Measurements from ENCODE around the gene CRIM1. TPM values are rescaled to one million over a fixed set of nuclear protein-coding genes. Genes with fewer than 3 reads are reported as not detected.
A peak's percentile ranks its signal among the peaks of the same experiment; 100 is the strongest.

Gene CRIM1
- total RNA-seq, 8 experiments from 2014 or later, result 15.1 to 61.1 (median 24.3) TPM

DNA sequence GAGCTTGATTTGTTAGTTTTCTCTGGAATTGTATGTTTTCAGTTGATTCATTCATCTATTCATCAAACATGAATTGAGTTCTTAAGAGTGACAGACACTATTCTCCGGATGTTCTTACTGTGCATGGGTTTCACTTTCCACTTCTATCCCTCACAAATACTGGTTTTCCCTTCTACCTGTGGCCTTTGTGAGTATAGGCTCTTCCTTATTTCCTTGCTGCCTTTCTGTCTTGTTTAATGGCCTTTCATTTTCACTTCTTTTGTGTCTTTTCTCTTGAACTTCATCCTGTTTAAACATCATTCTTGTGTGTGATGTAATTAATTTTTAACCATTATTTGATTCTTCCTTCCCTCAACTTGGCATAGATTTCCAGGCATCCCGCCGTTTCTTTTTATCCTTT is 90.7 kb downstream of the CRIM1 start:
- no peak for ATAC-seq (replicated peaks in 6 of 8)
- 89 to 100% (median 96%) methylated on average over 3 of the region's 3 CpGs; no CpG with 5 or more reads in 1 of the 10 experiments for WGBS, 10 experiments
- peaks cover 0 to 14% of the 10 kb centered on the region in 2 donors for H3K4me1 ChIP-seq (replicated peaks in 1 of 2)
- in situ Hi-C loops (cut with MboI; ENCODE audit: low pct_unique_long_range_greater_than_20kb in 2 of 9, low sequenced_read_pairs in 9 of 9, unreplicated experiment in 9 of 9), result no loop called here
- H3K4me3 ChIP-seq, result no peak overlapping the region
- no peak overlapping the region for H3K27ac ChIP-seq

DNA sequence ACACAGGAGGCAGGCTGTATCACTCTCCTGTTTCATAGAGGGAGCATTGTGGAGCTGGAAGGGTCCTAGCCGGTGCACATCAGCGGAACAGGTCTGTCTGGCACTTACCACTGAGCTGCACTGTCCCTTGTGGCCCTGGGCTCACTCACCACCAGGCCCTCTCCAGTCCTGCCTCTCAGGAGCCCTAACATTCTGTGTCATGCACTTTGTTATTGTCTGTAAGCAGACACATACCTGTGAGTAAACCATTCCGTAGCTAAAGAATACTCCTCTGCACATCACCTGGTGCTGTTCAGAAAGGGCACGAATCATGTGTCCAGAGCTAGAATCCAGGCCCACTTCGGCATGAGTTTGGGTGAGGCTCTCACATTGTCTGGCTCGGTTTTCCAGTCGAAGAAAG is 93.6 kb downstream of the CRIM1 start:
- 94 to 100% (median 100%) methylated on average over 2 to 7 of the region's 7 CpGs; no CpG with 5 or more reads in 1 of the 10 experiments for WGBS, 10 experiments
- H3K4me3 ChIP-seq, result no peak overlapping the region
- in situ Hi-C loops (cut with MboI; ENCODE audit: low pct_unique_long_range_greater_than_20kb in 2 of 9, low sequenced_read_pairs in 9 of 9, unreplicated experiment in 9 of 9), result no loop called here
- no peak overlapping the region for H3K27ac ChIP-seq
- no peak for ATAC-seq (replicated peaks in 6 of 8)
- H3K4me1 ChIP-seq (replicated peaks in 1 of 2), result no peaks in the 10 kb centered on the region

DNA sequence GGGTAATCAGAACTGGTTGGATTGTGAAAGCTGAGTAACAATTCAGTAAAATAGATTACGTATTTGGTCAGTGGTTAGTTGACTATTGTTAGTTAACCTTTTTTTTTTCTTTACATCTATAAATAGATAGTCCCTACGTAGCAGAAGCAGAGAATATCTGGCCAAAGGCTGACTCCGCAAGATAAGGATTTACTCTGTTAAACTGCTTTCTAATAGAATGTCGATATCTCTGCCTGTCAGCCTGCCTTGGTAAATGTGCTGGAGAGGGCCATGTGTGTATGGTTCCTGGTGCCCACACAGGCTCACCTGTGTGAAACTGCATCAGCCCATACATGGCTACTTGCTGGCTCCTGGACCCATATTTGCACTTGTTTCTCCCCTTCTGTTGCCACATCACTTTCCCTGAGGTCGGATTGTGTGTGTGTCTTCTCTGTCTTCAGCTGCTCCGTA is 94.4 kb downstream of the CRIM1 start:
- Histone ChIP-seq H3K27ac (no peak overlapping the region), H3K4me1 (replicated peaks in 1 of 2) (no peaks in the 10 kb centered on the region), H3K4me3 (no peak overlapping the region)
- in situ Hi-C loops (cut with MboI; ENCODE audit: low pct_unique_long_range_greater_than_20kb in 2 of 9, low sequenced_read_pairs in 9 of 9, unreplicated experiment in 9 of 9), result loop anchor here in 1 of 9 experiments (25.0 kb wide), 1 partner anchor 88 kb away; the partner anchor contains the start of gene CRIM1
- 83 to 100% (median 94%) methylated on average over 2 to 6 of the region's 6 CpGs for WGBS, 10 experiments
- no peak for ATAC-seq (replicated peaks in 6 of 8)

DNA sequence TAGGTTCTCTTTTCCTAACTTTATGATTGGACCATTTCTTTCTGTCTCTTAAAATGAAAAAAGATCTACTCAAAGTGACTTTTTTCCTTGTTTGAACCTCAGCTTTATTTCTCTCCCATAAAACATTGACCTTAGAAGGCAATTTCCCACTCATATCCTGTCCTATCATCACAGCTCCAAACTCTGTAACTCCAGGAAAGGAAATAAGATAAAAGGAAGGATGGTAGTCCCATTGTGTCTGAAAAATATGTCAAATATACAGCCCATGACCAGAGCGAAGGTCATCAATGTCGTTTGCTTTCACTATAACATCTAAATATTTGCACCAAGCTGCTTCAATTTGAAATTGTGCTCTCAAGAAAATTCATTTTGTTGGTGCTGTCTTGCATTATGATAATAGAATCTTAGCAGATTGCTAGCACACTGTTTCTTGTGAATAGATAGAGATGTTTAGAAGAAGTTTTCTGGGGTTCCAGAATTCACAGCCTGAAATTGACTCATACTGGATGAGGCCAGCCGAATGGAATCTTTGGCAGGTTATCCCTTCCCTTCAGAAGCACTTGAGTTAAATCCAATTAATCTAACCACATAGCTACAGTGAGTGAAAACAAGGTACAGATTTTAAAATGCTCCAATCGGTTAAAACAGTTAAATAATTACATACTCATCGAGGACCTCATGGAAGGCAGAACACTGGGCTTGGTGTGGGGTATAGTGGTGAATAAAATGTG is 95.1 kb downstream of the CRIM1 start:
- peak in 2 of 8 experiments; percentile 34 to 49 for ATAC-seq (replicated peaks in 6 of 8)
- in situ Hi-C loops (cut with MboI; ENCODE audit: low pct_unique_long_range_greater_than_20kb in 2 of 9, low sequenced_read_pairs in 9 of 9, unreplicated experiment in 9 of 9), result loop anchor here in 1 of 9 experiments (25.0 kb wide), 1 partner anchor 88 kb away; the partner anchor contains the start of gene CRIM1
- WGBS, 10 experiments, result 33 to 100% (median 86%) methylated on average over 2 to 5 of the region's 5 CpGs; no CpG with 5 or more reads in 1 of the 10 experiments
- no peaks in the 10 kb centered on the region for H3K4me1 ChIP-seq (replicated peaks in 1 of 2)
- no peak overlapping the region for H3K4me3 ChIP-seq
- H3K27ac ChIP-seq, result no peak overlapping the region

DNA sequence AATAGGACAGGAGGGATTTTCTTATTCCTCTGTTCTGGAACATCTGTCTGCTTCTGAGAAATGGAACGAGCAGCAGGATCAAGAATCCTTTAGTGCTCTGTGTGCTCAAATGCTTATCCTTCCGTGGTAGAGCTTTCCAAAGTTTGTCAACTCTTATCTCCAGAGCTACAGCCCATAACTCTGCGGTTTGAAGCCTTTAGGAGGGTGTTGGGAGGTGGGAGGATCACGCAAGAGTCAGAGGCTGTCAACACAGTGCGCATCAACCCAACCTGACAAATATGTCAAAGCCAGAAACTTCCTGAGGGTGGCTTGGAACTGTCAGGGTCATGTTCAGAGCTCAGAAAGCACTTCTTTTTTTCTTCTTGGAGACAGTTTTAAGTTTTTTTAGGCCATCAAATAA is 95.9 kb downstream of the CRIM1 start:
- H3K4me1 ChIP-seq (replicated peaks in 1 of 2), result no peaks in the 10 kb centered on the region
- H3K4me3 ChIP-seq, result no peak overlapping the region
- 54 to 100% (median 90%) methylated on average over 1 to 5 of the region's 5 CpGs; no CpG with 5 or more reads in 2 of the 10 experiments for whole genome bisulfite sequencing, 10 experiments
- ATAC-seq (replicated peaks in 6 of 8), result peak in 1 of 8 experiments; percentile 23
- in situ Hi-C loops (cut with MboI; ENCODE audit: low pct_unique_long_range_greater_than_20kb in 2 of 9, low sequenced_read_pairs in 9 of 9, unreplicated experiment in 9 of 9), result loop anchor here in 1 of 9 experiments (25.0 kb wide), 1 partner anchor 89 kb away; the partner anchor contains the start of gene CRIM1
- H3K27ac ChIP-seq, result no peak overlapping the region

DNA sequence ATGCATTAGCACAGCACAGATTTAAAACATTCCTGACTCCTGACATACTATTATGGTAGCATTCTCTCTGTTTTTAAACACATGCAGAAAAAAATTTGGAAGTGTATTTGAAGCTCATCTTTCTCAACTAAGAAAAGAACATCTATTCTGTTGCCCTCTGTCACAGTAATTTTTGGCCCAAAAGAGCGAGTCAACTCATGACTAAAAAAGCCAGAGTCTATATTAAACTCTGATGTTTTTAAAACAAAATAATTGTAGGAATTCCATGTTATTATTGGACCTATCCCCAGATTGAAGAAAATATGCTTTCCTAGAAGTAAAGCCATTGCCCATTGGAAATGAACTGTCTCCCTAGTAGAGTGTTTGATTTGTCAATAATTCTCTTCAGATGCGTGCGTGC is 96.7 kb downstream of the CRIM1 start:
- H3K4me3 ChIP-seq, result no peak overlapping the region
- 0 to 100% (median 67%) methylated on average over 1 to 3 of the region's 3 CpGs; no CpG with 5 or more reads in 3 of the 10 experiments for WGBS, 10 experiments
- in situ Hi-C loops (cut with MboI; ENCODE audit: low pct_unique_long_range_greater_than_20kb in 2 of 9, low sequenced_read_pairs in 9 of 9, unreplicated experiment in 9 of 9), result loop anchor here in 1 of 9 experiments (25.0 kb wide), 1 partner anchor 90 kb away; the partner anchor contains the start of gene CRIM1
- H3K4me1 ChIP-seq (replicated peaks in 1 of 2), result peaks cover 0 to 2% of the 10 kb centered on the region in 2 donors
- H3K27ac ChIP-seq, result no peak overlapping the region
- no peak for ATAC-seq (replicated peaks in 6 of 8)

DNA sequence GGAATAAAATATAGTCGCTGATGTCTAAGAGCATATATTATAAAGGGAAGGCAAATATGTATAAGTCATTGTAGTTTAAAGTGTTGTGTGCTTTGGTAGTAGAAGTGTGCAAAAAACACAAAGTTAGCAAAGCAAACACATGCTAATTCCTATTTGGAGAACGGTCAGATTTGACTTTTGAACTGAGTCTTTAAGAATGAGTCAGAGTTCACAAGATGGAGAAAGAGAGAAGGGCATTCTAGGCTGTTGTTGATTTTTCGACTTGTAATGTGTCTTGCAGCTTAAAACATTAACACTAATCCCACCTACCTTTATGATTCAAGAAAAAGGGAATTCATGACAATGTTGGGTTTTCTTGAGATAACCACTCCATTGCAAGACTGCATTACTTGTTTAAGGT is 98.1 kb downstream of the CRIM1 start:
- no peak for ATAC-seq (replicated peaks in 6 of 8)
- Histone ChIP-seq H3K27ac (no peak overlapping the region), H3K4me3 (no peak overlapping the region), H3K4me1 (replicated peaks in 1 of 2) (peaks cover 0 to 16% of the 10 kb centered on the region in 2 donors)
- 33 to 100% (median 85%) methylated on average over 1 to 3 of the region's 3 CpGs; no CpG with 5 or more reads in 2 of the 10 experiments for WGBS, 10 experiments
- in situ Hi-C loops (cut with MboI; ENCODE audit: low pct_unique_long_range_greater_than_20kb in 2 of 9, low sequenced_read_pairs in 9 of 9, unreplicated experiment in 9 of 9), result loop anchor here in 1 of 9 experiments (25.0 kb wide), 1 partner anchor 91 kb away; the partner anchor contains the start of gene CRIM1

DNA sequence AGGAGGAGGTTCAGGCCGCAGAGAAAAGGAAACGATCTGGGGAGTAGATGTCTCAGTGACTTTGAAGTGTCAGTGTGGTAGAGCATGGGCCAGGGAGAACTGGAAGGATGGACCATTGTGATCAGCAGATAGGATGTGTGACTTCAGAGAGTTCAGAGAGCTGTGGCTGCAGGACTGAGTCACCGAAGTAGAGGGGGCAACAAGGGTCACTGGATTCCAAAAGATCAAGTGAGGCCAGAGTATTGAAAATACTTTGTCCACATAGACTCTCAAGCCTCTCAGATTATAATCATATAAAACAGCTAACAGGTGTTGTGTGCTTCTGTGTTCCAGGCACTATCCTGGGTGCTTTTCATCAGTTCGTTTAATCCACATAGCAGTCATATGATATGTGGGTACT is 99.4 kb downstream of the CRIM1 start:
- H3K4me1 ChIP-seq (replicated peaks in 1 of 2), result peaks cover 4 to 21% of the 10 kb centered on the region in 2 donors
- in situ Hi-C loops (cut with MboI; ENCODE audit: low pct_unique_long_range_greater_than_20kb in 2 of 9, low sequenced_read_pairs in 9 of 9, unreplicated experiment in 9 of 9), result loop anchor here in 1 of 9 experiments (25.0 kb wide), 1 partner anchor 93 kb away; the partner anchor contains the start of gene CRIM1
- no peak overlapping the region for H3K4me3 ChIP-seq
- H3K27ac ChIP-seq, result no peak overlapping the region
- no peak for ATAC-seq (replicated peaks in 6 of 8)
- 84 to 100% (median 95%) methylated on average over 1 to 4 of the region's 4 CpGs; no CpG with 5 or more reads in 2 of the 10 experiments for WGBS, 10 experiments

DNA sequence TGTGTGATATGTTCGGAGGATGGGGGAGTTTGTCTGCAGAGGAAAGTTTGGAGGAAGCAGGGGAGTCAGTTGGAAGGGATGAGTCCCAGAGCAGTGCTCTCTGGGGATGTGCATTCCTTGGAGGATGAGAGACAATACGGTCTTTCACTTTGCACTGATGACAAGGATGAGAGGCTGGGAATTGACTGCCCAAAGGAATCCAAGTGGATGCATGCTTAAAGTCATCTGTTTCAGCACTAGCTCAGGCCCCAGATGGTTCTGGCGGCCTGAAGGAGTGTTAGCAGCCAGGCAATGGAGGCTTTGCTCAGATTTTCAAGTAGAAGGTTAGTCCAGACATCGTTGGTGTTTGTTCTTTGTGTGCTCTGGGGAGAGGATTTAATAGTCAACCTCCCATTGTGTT is 100.2 kb downstream of the CRIM1 start:
- WGBS, 10 experiments, result 71 to 100% (median 95%) methylated on average over 1 to 3 of the region's 4 CpGs; no CpG with 5 or more reads in 4 of the 10 experiments
- peak in 1 of 8 experiments; percentile 13 for ATAC-seq (replicated peaks in 6 of 8)
- in situ Hi-C loops (cut with MboI; ENCODE audit: low pct_unique_long_range_greater_than_20kb in 2 of 9, low sequenced_read_pairs in 9 of 9, unreplicated experiment in 9 of 9), result loop anchor here in 1 of 9 experiments (25.0 kb wide), 1 partner anchor 93 kb away; the partner anchor contains the start of gene CRIM1
- Histone ChIP-seq H3K4me3 (no peak overlapping the region), H3K27ac (no peak overlapping the region), H3K4me1 (replicated peaks in 1 of 2) (peaks cover 4 to 21% of the 10 kb centered on the region in 2 donors)

DNA sequence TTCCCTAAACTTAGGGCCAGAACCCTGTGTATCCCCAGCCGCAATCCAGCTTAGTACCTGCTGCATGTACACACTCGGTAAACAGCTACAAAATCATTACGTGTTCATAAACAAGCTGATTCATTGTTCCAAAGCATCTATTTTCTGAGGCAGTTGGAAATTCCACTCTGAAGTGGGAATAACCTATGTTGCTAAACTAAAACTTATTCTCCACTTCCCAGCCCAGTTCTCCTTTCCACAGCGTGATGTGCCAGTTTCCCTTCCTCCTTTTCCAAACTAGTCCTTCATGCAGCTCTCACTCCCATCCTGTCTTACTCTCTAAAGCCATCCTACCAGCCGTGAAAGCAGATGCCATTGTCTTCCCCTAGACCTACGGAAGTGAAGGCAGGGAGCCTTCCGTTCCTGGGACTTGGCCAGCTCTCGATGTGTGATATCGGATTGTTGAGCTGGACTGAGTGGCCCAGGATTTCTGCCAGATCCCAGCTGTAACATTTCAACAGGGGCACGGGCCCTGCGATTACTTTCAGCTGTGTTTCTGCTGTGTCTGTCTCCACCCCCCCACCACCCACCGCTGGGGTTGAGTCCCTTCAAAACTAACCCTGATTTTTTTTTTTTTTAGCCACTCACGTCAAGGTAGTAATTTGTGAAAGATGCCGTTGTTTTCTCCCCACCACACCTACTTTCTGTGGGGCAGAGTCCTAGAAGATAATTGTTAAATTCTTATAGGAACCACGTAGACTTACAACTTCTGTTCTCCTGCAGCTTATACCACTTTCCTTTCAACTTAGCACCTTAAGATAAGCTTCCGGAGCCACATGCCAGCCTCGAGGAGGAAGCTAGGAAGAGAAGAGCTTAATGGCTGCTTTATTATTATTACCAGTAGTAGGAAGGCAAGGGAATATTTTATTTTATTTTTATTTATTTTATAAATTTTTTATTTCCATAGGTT is 100.9 kb downstream of the CRIM1 start:
- peaks cover 4 to 21% of the 10 kb centered on the region in 2 donors for H3K4me1 ChIP-seq (replicated peaks in 1 of 2)
- ATAC-seq (replicated peaks in 6 of 8), result peak in 1 of 8 experiments; percentile 9
- H3K27ac ChIP-seq, result no peak overlapping the region
- 35 to 91% (median 83%) methylated on average over 3 to 14 of the region's 17 CpGs; no CpG with 5 or more reads in 1 of the 10 experiments for WGBS, 10 experiments
- in situ Hi-C loops (cut with MboI; ENCODE audit: low pct_unique_long_range_greater_than_20kb in 2 of 9, low sequenced_read_pairs in 9 of 9, unreplicated experiment in 9 of 9), result loop anchor here in 1 of 9 experiments (25.0 kb wide), 1 partner anchor 94 kb away; the partner anchor contains the start of gene CRIM1
- H3K4me3 ChIP-seq, result no peak overlapping the region

DNA sequence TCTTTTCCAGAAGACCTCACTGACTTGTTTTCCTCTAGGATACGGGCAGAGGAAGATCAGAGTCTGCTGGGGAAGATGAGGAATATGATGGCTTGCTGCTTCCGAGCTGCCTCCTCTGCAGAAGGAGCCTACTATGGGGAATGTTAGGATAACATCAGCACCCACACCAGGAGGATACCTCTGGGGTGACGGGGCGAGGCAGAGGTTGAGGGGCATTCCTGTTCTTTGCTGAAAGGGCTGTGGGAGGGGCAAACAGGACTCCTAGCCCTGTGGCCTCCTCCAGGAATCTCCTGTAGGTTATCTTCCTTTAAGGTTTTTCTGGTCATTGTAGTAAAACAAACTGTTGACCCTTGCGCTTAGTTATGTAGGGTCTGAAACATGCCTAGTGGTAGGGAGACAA is 102.5 kb downstream of the CRIM1 start:
- in situ Hi-C loops (cut with MboI; ENCODE audit: low pct_unique_long_range_greater_than_20kb in 2 of 9, low sequenced_read_pairs in 9 of 9, unreplicated experiment in 9 of 9), result loop anchor here in 1 of 9 experiments (25.0 kb wide), 1 partner anchor 96 kb away; the partner anchor contains the start of gene CRIM1
- WGBS, 10 experiments, result 80 to 100% (median 100%) methylated on average over 1 to 3 of the region's 5 CpGs; no CpG with 5 or more reads in 1 of the 10 experiments
- no peak for ATAC-seq (replicated peaks in 6 of 8)
- H3K27ac ChIP-seq, result no peak overlapping the region
- peaks cover 4 to 21% of the 10 kb centered on the region in 2 donors for H3K4me1 ChIP-seq (replicated peaks in 1 of 2)
- no peak overlapping the region for H3K4me3 ChIP-seq

DNA sequence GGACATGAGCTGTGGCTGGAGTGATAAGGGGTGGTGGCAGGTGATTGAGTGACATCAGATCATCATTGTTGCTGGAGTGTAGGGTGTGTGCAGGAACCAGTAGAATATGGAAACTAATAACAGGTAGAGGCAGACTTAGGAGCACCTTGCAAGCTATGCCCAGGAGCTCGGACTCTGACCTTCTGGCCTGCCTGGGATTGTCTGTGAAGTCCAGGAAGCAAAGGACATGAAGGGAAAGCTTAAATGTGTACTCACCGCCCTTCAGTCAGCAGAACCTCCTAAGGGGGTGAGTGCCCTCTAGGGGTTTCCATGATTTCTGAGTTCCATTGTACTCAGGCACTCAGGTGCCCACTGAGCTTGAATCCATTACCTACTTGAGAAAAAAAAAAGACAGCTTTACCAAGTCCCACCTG is 104.2 kb downstream of the CRIM1 start:
- Histone ChIP-seq H3K27ac (no peak overlapping the region), H3K4me3 (no peak overlapping the region), H3K4me1 (replicated peaks in 1 of 2) (peaks cover 4 to 21% of the 10 kb centered on the region in 2 donors)
- in situ Hi-C loops (cut with MboI; ENCODE audit: low pct_unique_long_range_greater_than_20kb in 2 of 9, low sequenced_read_pairs in 9 of 9, unreplicated experiment in 9 of 9), result loop anchor here in 1 of 9 experiments (25.0 kb wide), 1 partner anchor 97 kb away; the partner anchor contains the start of gene CRIM1
- 83 to 100% (median 95%) methylated on average over 1 to 2 of the region's 2 CpGs; no CpG with 5 or more reads in 6 of the 10 experiments for WGBS, 10 experiments
- ATAC-seq (replicated peaks in 6 of 8), result peak; percentile 58 to 96 (median 75)

All from motor neuron (in vitro differentiated cells).